GM12891 (cell line): Measurements from ENCODE around the gene CKS1B.

ENCODE experiments used
- POLR2A ChIP-seq: IDR thresholded peaks from 2 replicates; pipeline ENCODE4 v1.6.1; 2011; ENCODE audit warnings: low read depth, low read length, control low read depth
- POLR2AphosphoS5 ChIP-seq: IDR thresholded peaks from 2 replicates; pipeline ENCODE4 v1.6.1; 2011; ENCODE audit warnings: low read depth, low read length, control low read depth

DNA sequence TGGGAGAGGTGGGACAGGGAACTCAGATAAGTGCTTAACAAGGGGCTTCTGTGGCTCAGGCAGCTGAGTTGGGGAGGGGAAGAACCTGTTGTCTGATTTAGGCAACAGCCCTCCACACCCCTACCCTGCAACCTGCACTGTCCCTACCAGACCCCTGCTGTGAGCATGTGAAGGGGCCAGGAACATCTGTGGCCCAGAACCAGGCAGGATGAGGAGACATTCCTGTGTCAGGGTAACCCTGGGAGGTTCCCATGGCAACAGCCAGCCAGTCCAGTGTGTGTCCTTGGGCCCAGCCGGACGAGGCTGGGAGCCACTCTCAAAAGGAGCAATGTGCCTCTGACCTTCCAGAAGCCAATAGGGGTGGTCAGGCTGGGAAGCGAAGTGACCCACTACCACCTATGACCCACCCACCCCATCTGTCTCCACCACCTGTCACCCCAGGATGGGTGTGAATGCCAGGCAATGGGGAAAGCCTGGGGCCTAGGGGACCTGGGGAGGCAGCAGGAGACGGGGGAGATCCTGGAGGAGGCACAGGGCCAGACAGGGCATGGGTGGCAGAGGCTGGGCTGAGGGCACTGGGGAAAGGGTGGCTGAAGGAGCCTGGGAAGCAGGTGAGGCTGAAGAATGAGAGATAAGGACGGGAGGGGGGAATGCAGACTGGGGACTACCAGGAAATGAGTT lies 33.0 kb upstream of the CKS1B start:
- no peak for TF ChIP-seq POLR2A
- no peak for TF ChIP-seq POLR2AphosphoS5
